Measurements from ENCODE around the gene TRIM29. TPM values are rescaled to one million over a fixed set of nuclear protein-coding genes. Genes with fewer than 3 reads are reported as not detected.

The TRIM29 gene
- total and polyA plus RNA-seq, 2 of the 13 experiments (the other 11 are each of a cell fraction or from before 2014, with no cell fraction given): 0.86 TPM

- TF ChIP-seq TBX2 (CRISPR knock-in tag; IDR thresholded peaks at IDR 0.05; ENCODE audit: borderline replicate concordance) (no peak), ZNF101 (CRISPR knock-in tag; IDR thresholded peaks at IDR 0.05; ENCODE audit: borderline replicate concordance, low read depth) (no peak), GPBP1L1 (CRISPR knock-in tag; IDR thresholded peaks at IDR 0.05) (no peak), ZBTB1 (CRISPR knock-in tag; IDR thresholded peaks at IDR 0.05; ENCODE audit: borderline replicate concordance) (no peak), CAMTA2 (CRISPR knock-in tag; IDR thresholded peaks at IDR 0.05; ENCODE audit: borderline replicate concordance) (no peak), ZNF317 (CRISPR knock-in tag; IDR thresholded peaks at IDR 0.05) (no peak), ZNF260 (CRISPR knock-in tag; IDR thresholded peaks at IDR 0.05; ENCODE audit: borderline replicate concordance, low read depth) (no peak), ZNF713 (CRISPR knock-in tag; IDR thresholded peaks at IDR 0.05) (no peak), KAT8 (CRISPR knock-in tag; IDR thresholded peaks at IDR 0.05) (no peak), E2F1 (CRISPR knock-in tag; IDR thresholded peaks at IDR 0.05) (no peak), ZNF318 (CRISPR knock-in tag; IDR thresholded peaks at IDR 0.05) (no peak), MEIS1 (CRISPR knock-in tag; IDR thresholded peaks at IDR 0.05; ENCODE audit: borderline replicate concordance) (no peak), GLMP (CRISPR knock-in tag; IDR thresholded peaks at IDR 0.05; ENCODE audit: borderline replicate concordance) (no peak), UBTF (CRISPR knock-in tag; IDR thresholded peaks at IDR 0.05) (no peak)
Measured at GRCh38 chr11:120108154-120108784, 29.6 kb downstream of the TRIM29 start (continued).

All from HepG2 (cell line).